Erythroblast (primary cell): ENCODE results near the gene BOC.

Experiments
- GATA1 ChIP-seq: IDR thresholded peaks from 2 replicates; pipeline ENCODE4 v1.6.1; 2011; ENCODE audit warnings: low read depth, mild to moderate bottlenecking, control low read depth, low read length, moderate library complexity
- POLR2A ChIP-seq: IDR thresholded peaks from 2 replicates; pipeline ENCODE4 v1.6.1; 2011; ENCODE audit warnings: mild to moderate bottlenecking, low read length

DNA sequence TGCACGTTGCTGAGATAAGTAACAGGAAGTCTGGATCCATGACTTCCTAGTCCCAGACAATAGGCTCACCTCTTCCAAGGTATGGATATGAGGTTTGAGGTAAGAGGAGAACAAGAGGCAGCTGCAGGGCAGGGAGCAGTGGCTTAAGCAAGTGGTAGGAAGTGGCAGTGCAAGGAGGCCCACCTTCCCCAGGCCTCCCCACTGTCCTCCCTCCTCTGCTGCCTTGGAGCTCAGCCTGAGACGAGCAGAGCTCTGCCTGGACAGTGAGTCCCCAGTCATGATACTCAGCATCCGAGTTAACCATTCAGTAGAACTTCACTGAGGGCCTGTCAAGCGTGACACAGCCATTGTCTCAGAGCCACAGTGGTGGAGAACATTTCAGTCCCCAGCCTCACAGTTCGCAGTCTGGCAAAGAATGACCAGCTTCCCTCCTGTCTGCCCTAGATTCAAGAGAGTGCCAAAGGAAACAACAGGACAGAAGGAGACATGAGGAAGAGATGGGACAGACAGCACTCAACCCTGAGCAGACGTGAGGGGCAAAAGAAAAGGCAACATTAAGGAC, 41.4 kb upstream of the BOC start:
- TF ChIP-seq POLR2A = no peak
- no peak for TF ChIP-seq GATA1
